ENCODE measurements around the gene KLHDC10. TPM values are rescaled to one million over a fixed set of nuclear protein-coding genes. Genes with fewer than 3 reads are reported as not detected.
"Not testable (repeated sequence)": the region's sequence is repeated elsewhere in the genome, so short reads cannot be mapped to it uniquely, and the experiment has no call there.

KLHDC10 gene
- total RNA-seq, 4 donors from 2014 or later = 17.0 to 28.8 (median 23.0) TPM

GRCh38 chr7:130065500-130066152 lies 4.7 kb upstream of the KLHDC10 start:
- Histone ChIP-seq H3K9me3 (no peaks in the 10 kb centered on the region), H3K27ac (no peak overlapping the region), H3K4me1 (peaks cover 0 to 6% (median 0%) of the 10 kb centered on the region in 3 donors), H3K36me3 (no peaks in the 10 kb centered on the region), H3K4me3 (no peak overlapping the region), H3K27me3 (peaks cover 30% of the 10 kb centered on the region)
- ATAC-seq = no peak
- 45% methylated on average over 3 to 4 of the region's 6 CpGs for WGBS, 2 donors (ENCODE audit: low coverage in 1 of 2)
- TF ChIP-seq POLR2AphosphoS5 (IDR thresholded peaks at IDR 0.05) = no peak

GRCh38 chr7:130069179-130069977 lies 956 bp upstream of the KLHDC10 start:
- Histone ChIP-seq H3K27me3 (peaks cover 12% of the 10 kb centered on the region), H3K36me3 (no peaks in the 10 kb centered on the region), H3K27ac (peak overlapping the region; percentile 57 to 92 (median 88)), H3K4me1 (peaks cover 2 to 34% (median 17%) of the 10 kb centered on the region in 3 donors), H3K9me3 (no peaks in the 10 kb centered on the region), H3K4me3 (peak overlapping the region; percentile 83 to 99)
- ATAC-seq = no peak
- 65 to 68% methylated on average over 6 to 7 of the region's 7 CpGs for WGBS, 2 donors (ENCODE audit: low coverage in 1 of 2)
- TF ChIP-seq POLR2A (IDR thresholded peaks at IDR 0.05) = no peak
- no peak for TF ChIP-seq EP300 (IDR thresholded peaks at IDR 0.05)

DNA sequence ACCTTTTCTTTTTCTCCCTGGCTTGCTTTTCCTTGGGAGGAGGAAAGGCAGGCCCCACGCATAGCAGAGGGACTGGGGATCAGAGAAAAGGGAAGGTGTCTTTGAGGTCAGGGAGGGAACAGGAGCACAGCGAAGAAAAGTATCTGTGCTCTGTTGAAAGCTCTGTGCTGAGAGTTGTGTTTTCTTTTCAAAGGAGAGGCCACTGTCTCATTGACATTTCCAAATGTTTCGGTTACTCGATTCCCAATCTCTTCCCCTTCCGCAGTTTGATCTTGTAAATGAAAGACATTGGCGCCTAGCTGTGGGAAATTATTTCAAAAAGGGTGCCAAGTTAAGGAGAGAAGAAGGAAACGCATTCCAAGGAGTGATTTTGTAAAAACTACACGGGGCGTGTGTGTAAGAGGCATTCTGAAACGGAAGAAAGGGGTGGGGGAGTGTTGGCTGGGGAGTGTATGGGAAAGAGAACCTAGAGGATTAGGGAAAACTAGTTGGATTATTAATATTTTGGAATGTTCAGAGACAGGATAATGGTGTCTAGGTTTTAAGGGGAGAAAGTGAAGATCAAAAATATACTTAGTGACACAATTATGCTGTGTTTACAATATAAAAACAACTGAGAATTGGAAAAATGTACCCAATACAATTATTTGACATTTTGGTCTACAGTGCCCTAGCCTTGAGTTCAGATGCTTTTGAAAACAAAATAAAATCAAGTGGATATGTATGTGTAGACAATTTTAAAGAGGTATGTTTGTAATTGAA lies 708 bp downstream of the KLHDC10 start:
- ATAC-seq = peak; percentile 4
- H3K36me3 ChIP-seq = no peaks in the 10 kb centered on the region
- H3K9me3 ChIP-seq = no peaks in the 10 kb centered on the region
- peak overlapping the region; percentile 83 to 99 for H3K4me3 ChIP-seq
- H3K4me1 ChIP-seq = peaks cover 2 to 49% (median 19%) of the 10 kb centered on the region in 3 donors
- peak overlapping the region; percentile 56 to 92 (median 90) for H3K27ac ChIP-seq
- TF ChIP-seq, protein P1, sequence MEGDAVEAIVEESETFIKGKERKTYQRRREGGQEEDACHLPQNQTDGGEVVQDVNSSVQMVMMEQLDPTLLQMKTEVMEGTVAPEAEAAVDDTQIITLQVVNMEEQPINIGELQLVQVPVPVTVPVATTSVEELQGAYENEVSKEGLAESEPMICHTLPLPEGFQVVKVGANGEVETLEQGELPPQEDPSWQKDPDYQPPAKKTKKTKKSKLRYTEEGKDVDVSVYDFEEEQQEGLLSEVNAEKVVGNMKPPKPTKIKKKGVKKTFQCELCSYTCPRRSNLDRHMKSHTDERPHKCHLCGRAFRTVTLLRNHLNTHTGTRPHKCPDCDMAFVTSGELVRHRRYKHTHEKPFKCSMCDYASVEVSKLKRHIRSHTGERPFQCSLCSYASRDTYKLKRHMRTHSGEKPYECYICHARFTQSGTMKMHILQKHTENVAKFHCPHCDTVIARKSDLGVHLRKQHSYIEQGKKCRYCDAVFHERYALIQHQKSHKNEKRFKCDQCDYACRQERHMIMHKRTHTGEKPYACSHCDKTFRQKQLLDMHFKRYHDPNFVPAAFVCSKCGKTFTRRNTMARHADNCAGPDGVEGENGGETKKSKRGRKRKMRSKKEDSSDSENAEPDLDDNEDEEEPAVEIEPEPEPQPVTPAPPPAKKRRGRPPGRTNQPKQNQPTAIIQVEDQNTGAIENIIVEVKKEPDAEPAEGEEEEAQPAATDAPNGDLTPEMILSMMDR (IDR thresholded peaks at IDR 0.05) = no peak
- TF ChIP-seq POLR2AphosphoS5 (IDR thresholded peaks at IDR 0.05) = no peak
- no peaks in the 10 kb centered on the region for H3K27me3 ChIP-seq
- 0 to 1% methylated on average over 9 of the region's 10 CpGs for WGBS, 2 donors (ENCODE audit: low coverage in 1 of 2)

GRCh38 chr7:130071701-130072622 lies 1.6 kb downstream of the KLHDC10 start:
- TF ChIP-seq, protein P1 (IDR thresholded peaks at IDR 0.05) = peak; percentile 80 to 92 (median 88)
- no peak for TF ChIP-seq POLR2AphosphoS5 (IDR thresholded peaks at IDR 0.05)
- no peaks in the 10 kb centered on the region for H3K27me3 ChIP-seq
- ATAC-seq = no peak
- no peak overlapping the region for H3K27ac ChIP-seq
- peak overlapping the region; percentile 83 to 99 for H3K4me3 ChIP-seq
- H3K36me3 ChIP-seq = no peaks in the 10 kb centered on the region
- H3K9me3 ChIP-seq = no peaks in the 10 kb centered on the region
- WGBS, 2 donors (ENCODE audit: low coverage in 1 of 2) = 3 to 13% methylated on average over 10 to 11 of the region's 11 CpGs
- H3K4me1 ChIP-seq = peaks cover 2 to 52% (median 21%) of the 10 kb centered on the region in 3 donors

DNA sequence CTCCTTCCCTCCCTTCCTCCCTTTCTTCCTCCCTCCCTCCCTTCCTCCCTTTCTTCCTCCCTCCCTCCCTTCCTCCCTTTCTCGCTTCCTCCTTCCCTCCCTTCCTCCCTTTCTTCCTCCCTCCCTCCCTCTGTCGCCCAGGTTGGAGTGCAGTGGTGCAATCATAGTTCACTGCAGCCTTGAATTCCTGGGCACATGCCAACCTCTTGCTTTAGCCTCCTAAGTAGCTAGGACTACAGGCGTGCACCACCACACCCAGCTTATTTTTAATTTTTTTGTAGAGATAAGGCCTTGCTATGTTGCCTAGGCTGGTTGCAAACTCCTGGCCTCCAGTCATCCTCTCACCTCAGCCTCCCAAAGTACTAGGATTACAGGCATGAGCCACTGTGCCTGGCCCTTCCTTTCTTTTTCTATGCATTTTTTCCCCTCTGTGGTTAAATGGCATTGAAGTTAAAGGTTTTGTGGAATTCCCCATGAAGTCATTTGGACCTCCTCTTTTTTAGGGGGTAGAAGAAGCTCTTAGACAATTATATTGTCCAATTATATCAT lies 9.6 kb downstream of the KLHDC10 start:
- H3K27ac ChIP-seq = no peak overlapping the region
- 85 to 100% methylated on average over 3 of the region's 3 CpGs for WGBS, 2 donors (ENCODE audit: low coverage in 1 of 2)
- no peaks in the 10 kb centered on the region for H3K9me3 ChIP-seq
- no peak for ATAC-seq
- H3K36me3 ChIP-seq = peaks cover 0 to 18% of the 10 kb centered on the region in 2 donors
- H3K4me3 ChIP-seq = no peak overlapping the region
- TF ChIP-seq, protein P1 (IDR thresholded peaks at IDR 0.05) = no peak
- TF ChIP-seq POLR2A (IDR thresholded peaks at IDR 0.05) = no peak
- TF ChIP-seq POLR2AphosphoS5 (IDR thresholded peaks at IDR 0.05) = no peak
- no peak for TF ChIP-seq EP300 (IDR thresholded peaks at IDR 0.05)
- no peaks in the 10 kb centered on the region for H3K27me3 ChIP-seq
- peaks cover 0 to 21% (median 4%) of the 10 kb centered on the region in 3 donors for H3K4me1 ChIP-seq

- not testable (repeated sequence) for H3K27me3 ChIP-seq, ATAC-seq, H3K9me3 ChIP-seq, H3K4me3 ChIP-seq, H3K27ac ChIP-seq
- H3K36me3 ChIP-seq = peaks cover 0 to 13% of the 10 kb centered on the region in 2 donors
- 88 to 100% methylated on average over 4 of the region's 4 CpGs for WGBS, 2 donors (ENCODE audit: low coverage in 1 of 2)
- H3K4me1 ChIP-seq = peaks cover 0 to 23% (median 0%) of the 10 kb centered on the region in 3 donors
Measured at GRCh38 chr7:130083497-130083896, 13.2 kb downstream of the KLHDC10 start.
